NB4 (cell line): Measurements from ENCODE around the gene HHIPL2.

Source experiments
- DNase-seq: peaks from one replicate; pipeline ENCODE4 v3.0.0; 2010; ENCODE audit warnings: low read depth
- H3K4me3 ChIP-seq: one replicate; pipeline ENCODE4 v1.5.1; 2011; ENCODE audit warnings: mild to moderate bottlenecking, low read depth, low read length, moderate library complexity
- MAX ChIP-seq: IDR thresholded peaks from 2 replicates; pipeline ENCODE4 v1.6.1; 2011; ENCODE audit warnings: low read depth, low read length
- MYC ChIP-seq: IDR thresholded peaks from 2 replicates; pipeline ENCODE4 v1.6.1; 2011; ENCODE audit warnings: low read depth, low read length
- POLR2A ChIP-seq: IDR thresholded peaks from 2 replicates; pipeline ENCODE4 v1.6.1; 2011; ENCODE audit warnings: mild to moderate bottlenecking; ENCODE audit not compliant: insufficient read length; ENCODE audit errors: extremely low read depth
- TF ChIP-seq, protein P1 (sequence below): IDR thresholded peaks from one replicate; pipeline ENCODE4 v1.5.1; 2012; ENCODE audit warnings: low read depth, low read length

HHIPL2 gene

GRCh38 chr1:222570837-222571236, 22.9 kb upstream of the HHIPL2 start:
- DNase-seq, result no peak
- no peak for TF ChIP-seq POLR2A
- no peak for TF ChIP-seq MYC
- no peak for TF ChIP-seq MAX
- TF ChIP-seq, protein P1, sequence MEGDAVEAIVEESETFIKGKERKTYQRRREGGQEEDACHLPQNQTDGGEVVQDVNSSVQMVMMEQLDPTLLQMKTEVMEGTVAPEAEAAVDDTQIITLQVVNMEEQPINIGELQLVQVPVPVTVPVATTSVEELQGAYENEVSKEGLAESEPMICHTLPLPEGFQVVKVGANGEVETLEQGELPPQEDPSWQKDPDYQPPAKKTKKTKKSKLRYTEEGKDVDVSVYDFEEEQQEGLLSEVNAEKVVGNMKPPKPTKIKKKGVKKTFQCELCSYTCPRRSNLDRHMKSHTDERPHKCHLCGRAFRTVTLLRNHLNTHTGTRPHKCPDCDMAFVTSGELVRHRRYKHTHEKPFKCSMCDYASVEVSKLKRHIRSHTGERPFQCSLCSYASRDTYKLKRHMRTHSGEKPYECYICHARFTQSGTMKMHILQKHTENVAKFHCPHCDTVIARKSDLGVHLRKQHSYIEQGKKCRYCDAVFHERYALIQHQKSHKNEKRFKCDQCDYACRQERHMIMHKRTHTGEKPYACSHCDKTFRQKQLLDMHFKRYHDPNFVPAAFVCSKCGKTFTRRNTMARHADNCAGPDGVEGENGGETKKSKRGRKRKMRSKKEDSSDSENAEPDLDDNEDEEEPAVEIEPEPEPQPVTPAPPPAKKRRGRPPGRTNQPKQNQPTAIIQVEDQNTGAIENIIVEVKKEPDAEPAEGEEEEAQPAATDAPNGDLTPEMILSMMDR, result no peak

DNA sequence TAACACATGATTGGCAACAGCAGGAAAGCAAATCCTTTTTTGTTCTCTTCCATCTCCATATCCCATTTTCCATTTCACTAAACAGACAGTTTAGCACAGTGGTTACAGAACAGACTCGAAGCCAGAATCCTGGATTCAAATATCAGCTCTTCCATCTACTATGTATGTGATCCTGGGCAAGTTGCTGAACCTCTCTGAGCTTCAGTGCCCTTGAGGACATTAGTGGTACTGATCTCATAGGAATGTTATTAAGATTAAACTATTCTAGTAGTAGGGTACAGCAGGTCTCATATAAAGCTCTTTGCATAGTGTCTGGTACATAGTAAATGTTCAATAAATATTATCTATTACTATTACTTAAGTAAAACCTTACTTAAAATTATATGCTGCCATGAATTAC, 13.8 kb upstream of the HHIPL2 start:
- H3K4me3 ChIP-seq, result no peak overlapping the region
- DNase-seq, result no peak
- no peak for TF ChIP-seq POLR2A
- TF ChIP-seq MAX, result no peak
- no peak for TF ChIP-seq MYC
- TF ChIP-seq, protein P1, result no peak

More at GRCh38 chr1:222570837-222571236, 22.9 kb upstream of the HHIPL2 start:
- H3K4me3 ChIP-seq, result no peak overlapping the region

- TF ChIP-seq MAX, result no peak
- no peak for TF ChIP-seq POLR2A
- TF ChIP-seq, protein P1, result no peak
- TF ChIP-seq MYC, result no peak
- no peak overlapping the region for H3K4me3 ChIP-seq
- no peak for DNase-seq
Observed at GRCh38 chr1:222557574-222557973, 9.7 kb upstream of the HHIPL2 start.

- DNase-seq, result no peak
- H3K4me3 ChIP-seq, result no peak overlapping the region
Observed at GRCh38 chr1:222557148-222557547, 9.2 kb upstream of the HHIPL2 start.

DNA sequence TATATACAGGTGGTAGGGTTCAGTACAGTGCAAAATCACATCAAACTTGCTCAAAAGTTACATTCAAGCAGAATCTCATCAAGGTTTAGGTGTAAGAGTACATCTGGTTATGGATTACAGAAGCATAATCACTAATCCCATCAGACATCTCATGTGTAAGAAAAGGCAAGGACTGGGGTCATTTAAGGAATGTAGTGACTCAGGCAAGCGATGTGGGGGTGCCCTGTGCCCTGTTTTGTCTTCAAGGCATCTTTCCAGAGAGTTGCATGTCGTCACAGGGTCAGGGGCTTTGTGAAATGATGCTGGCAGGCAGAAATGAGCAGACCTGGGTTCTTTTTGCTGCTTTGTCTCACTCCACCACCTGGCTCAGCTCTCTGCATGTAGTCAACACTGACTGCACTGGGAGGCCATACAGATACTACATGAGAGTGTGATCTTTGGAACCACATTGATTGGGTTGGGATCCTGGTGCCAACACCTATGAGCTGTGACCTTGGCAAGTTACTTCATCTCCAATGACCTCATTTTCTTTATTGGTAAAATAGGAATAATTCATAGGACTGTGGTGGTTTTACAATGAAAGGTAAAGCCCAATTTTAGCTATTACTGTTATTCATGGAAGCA, 8.2 kb upstream of the HHIPL2 start:
- TF ChIP-seq, protein P1, result no peak
- TF ChIP-seq MYC (no peak), MAX (no peak), POLR2A (no peak)
- H3K4me3 ChIP-seq, result no peak overlapping the region
- DNase-seq, result no peak

More at GRCh38 chr1:222557148-222557547, 9.2 kb upstream of the HHIPL2 start:
- TF ChIP-seq, protein P1, result no peak
- TF ChIP-seq MAX, result no peak
- no peak for TF ChIP-seq MYC
- TF ChIP-seq POLR2A, result no peak
